Mammary epithelial cell (primary cell): Measurements from ENCODE around the gene ABCB11.

Experiments
- EZH2 ChIP-seq: IDR thresholded peaks from 2 replicates; pipeline ENCODE4 v1.6.1; 2012; ENCODE audit warnings: low read length, inconsistent platforms, borderline replicate concordance
- TF ChIP-seq, protein P1 (sequence below), 2 donors: IDR thresholded peaks in 1 of 2; conservative IDR thresholded peaks in 1 of 2; 2 replicates each; pipeline ENCODE4 v1.5.1; 2011 to 2012; ENCODE audit warnings: inconsistent platforms in 2 of 2, low read length in 2 of 2, mild to moderate bottlenecking in 2 of 2, control low read depth in 1 of 2, low read depth in 1 of 2; ENCODE audit not compliant: insufficient read depth in 1 of 2; ENCODE audit errors: extremely low read depth in 1 of 2

DNA sequence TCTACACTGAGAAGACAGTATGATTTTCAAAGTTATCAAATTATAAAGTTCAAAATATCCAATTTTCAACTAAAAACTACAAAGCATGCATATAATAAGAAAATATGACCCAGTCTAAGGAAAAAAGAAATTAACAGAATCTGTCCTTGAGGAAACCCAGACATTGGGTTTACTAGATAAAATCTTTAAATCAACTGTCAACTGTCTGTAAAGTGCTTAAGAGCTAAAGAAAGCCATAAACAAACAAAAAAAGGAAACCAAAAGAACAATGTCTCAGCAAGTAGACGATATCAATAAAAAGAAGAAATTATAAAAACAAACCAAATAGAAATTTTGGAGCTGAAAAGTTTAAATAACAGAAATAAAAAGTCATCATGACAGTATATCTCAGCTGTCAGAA, 10.5 kb upstream of the ABCB11 start:
- TF ChIP-seq, protein P1, sequence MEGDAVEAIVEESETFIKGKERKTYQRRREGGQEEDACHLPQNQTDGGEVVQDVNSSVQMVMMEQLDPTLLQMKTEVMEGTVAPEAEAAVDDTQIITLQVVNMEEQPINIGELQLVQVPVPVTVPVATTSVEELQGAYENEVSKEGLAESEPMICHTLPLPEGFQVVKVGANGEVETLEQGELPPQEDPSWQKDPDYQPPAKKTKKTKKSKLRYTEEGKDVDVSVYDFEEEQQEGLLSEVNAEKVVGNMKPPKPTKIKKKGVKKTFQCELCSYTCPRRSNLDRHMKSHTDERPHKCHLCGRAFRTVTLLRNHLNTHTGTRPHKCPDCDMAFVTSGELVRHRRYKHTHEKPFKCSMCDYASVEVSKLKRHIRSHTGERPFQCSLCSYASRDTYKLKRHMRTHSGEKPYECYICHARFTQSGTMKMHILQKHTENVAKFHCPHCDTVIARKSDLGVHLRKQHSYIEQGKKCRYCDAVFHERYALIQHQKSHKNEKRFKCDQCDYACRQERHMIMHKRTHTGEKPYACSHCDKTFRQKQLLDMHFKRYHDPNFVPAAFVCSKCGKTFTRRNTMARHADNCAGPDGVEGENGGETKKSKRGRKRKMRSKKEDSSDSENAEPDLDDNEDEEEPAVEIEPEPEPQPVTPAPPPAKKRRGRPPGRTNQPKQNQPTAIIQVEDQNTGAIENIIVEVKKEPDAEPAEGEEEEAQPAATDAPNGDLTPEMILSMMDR (conservative IDR thresholded peaks at IDR 0.05 in 1 of 2, IDR thresholded peaks at IDR 0.05 in 1 of 2; ENCODE audit: extremely low read depth in 1 of 2, insufficient read depth in 1 of 2, low read depth in 1 of 2, low read length in 2 of 2): no peak
- no peak for TF ChIP-seq EZH2
